Vagina (tissue), 2 donors: ENCODE data around the gene GRXCR2. TPM values are rescaled to one million over a fixed set of nuclear protein-coding genes. Genes with fewer than 3 reads are reported as not detected.

Experiments used
- DNase-seq, 2 donors: peaks; one replicate each; pipeline ENCODE4 v3.0.0-alpha.2; 2017; ENCODE audit errors: extremely low spot score in 2 of 2
- H3K27ac ChIP-seq: fragments of 200-600 bp; sonication (generic); one replicate; pipeline ENCODE4 v1.5.1; 2019
- H3K27me3 ChIP-seq: fragments of 200-600 bp; sonication (generic); one replicate; pipeline ENCODE4 v1.5.1; 2019
- H3K36me3 ChIP-seq, 2 donors: fragments of 200-600 bp; sonication (generic); one replicate each; pipeline ENCODE4 v1.5.1; 2017 to 2019
- H3K4me1 ChIP-seq: fragments of 200-600 bp; sonication (generic); one replicate; pipeline ENCODE4 v1.5.1; 2019
- H3K4me3 ChIP-seq, 2 donors: fragments of 200-600 bp; sonication (generic); 1 replicate in 1 of 2; 2 replicates in 1 of 2; pipeline ENCODE4 v1.5.1; 2016 to 2019
- H3K9me3 ChIP-seq: fragments of 200-600 bp; sonication (generic); one replicate; pipeline ENCODE4 v1.5.1; 2019
- POLR2A ChIP-seq, 2 donors: fragments of 450-650 bp; IDR thresholded peaks; one replicate each; pipeline ENCODE4 v1.6.1; 2017; ENCODE audit warnings: antibody characterized with exemption in 2 of 2, mild to moderate bottlenecking in 2 of 2, moderate library complexity in 2 of 2
- POLR2AphosphoS5 ChIP-seq, 2 donors: sonication (generic); formaldehyde crosslinking; IDR thresholded peaks; one replicate each; pipeline ENCODE4 v1.9.0; 2017; ENCODE audit warnings: antibody characterized with exemption in 2 of 2, mild to moderate bottlenecking in 2 of 2, low read depth in 1 of 2; ENCODE audit not compliant: insufficient read depth in 1 of 2
- intact Hi-C: fragments of 100-400 bp; cut with DNase I; formaldehyde crosslinking; loops from one replicate; pipeline ENCODE4 v1.15.1; 2023
- total RNA-seq: library from RNA; depleted of rRNA; stranded (reverse); fragments of >200 nt; gene quantifications from one replicate; pipeline ENCODE4 v1.2.3, GENCODE V29; 2016
- TF ChIP-seq, protein P1 (sequence below), 3 experiments: fragments of 450-650 bp in 2 of 3; fragments of 200-600 bp in 1 of 3; sonication (generic) in 1 of 3; IDR thresholded peaks; one replicate each; pipeline ENCODE4 v1.5.1; 2017 to 2019; ENCODE audit warnings: antibody characterized with exemption in 3 of 3, mild to moderate bottlenecking in 2 of 3, moderate library complexity in 2 of 3

Gene GRXCR2
- total RNA-seq, 1 donor from 2014 or later, result not detected

DNA sequence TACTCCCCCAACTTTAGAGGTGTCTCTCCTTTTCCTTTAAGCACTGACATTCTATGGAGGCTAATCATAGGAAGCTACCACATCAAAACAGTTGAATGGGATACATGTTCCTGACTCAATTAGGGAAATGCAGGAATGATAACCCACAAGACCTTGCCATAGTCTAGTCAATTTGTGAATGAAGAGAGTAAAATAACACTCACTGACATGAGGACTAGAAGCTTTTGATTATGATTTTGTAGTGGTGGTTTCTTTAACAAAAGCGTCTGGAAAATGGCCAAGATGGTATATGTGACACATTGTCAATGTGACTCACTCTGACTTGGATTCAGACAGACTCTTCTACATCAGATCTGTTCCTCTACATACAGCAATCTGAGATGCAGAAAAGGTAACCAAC lies 24.0 kb downstream of the GRXCR2 start:
- TF ChIP-seq POLR2A (IDR thresholded peaks at IDR 0.05) (no peak), POLR2AphosphoS5 (IDR thresholded peaks at IDR 0.05; ENCODE audit: insufficient read depth in 1 of 2, low read depth in 1 of 2) (no peak)
- TF ChIP-seq, protein P1, sequence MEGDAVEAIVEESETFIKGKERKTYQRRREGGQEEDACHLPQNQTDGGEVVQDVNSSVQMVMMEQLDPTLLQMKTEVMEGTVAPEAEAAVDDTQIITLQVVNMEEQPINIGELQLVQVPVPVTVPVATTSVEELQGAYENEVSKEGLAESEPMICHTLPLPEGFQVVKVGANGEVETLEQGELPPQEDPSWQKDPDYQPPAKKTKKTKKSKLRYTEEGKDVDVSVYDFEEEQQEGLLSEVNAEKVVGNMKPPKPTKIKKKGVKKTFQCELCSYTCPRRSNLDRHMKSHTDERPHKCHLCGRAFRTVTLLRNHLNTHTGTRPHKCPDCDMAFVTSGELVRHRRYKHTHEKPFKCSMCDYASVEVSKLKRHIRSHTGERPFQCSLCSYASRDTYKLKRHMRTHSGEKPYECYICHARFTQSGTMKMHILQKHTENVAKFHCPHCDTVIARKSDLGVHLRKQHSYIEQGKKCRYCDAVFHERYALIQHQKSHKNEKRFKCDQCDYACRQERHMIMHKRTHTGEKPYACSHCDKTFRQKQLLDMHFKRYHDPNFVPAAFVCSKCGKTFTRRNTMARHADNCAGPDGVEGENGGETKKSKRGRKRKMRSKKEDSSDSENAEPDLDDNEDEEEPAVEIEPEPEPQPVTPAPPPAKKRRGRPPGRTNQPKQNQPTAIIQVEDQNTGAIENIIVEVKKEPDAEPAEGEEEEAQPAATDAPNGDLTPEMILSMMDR (IDR thresholded peaks at IDR 0.05), result no peak

GRCh38 chr5:145847499-145848497 lies 25.0 kb downstream of the GRXCR2 start:
- no peaks in the 10 kb centered on the region for H3K9me3 ChIP-seq
- H3K36me3 ChIP-seq, result no peaks in the 10 kb centered on the region
- TF ChIP-seq POLR2A (IDR thresholded peaks at IDR 0.05), result no peak
- no peaks in the 10 kb centered on the region for H3K27me3 ChIP-seq
- DNase-seq, result no peak
- intact Hi-C loops, result no loop called here
- H3K4me1 ChIP-seq, result no peaks in the 10 kb centered on the region
- H3K27ac ChIP-seq, result no peak overlapping the region
- no peak overlapping the region for H3K4me3 ChIP-seq

More for the DNA sequence above, 24.0 kb downstream of the GRXCR2 start:
- Histone ChIP-seq H3K9me3 (no peaks in the 10 kb centered on the region), H3K4me1 (no peaks in the 10 kb centered on the region), H3K27me3 (no peaks in the 10 kb centered on the region), H3K4me3 (no peak overlapping the region), H3K36me3 (no peaks in the 10 kb centered on the region), H3K27ac (no peak overlapping the region)
- DNase-seq, result no peak
- intact Hi-C loops, result no loop called here

- no peaks in the 10 kb centered on the region for H3K4me1 ChIP-seq
- H3K27ac ChIP-seq, result no peak overlapping the region
- H3K9me3 ChIP-seq, result no peaks in the 10 kb centered on the region
- DNase-seq, result no peak
- TF ChIP-seq, protein P1 (IDR thresholded peaks at IDR 0.05), result no peak
- TF ChIP-seq POLR2A (IDR thresholded peaks at IDR 0.05) (no peak), POLR2AphosphoS5 (IDR thresholded peaks at IDR 0.05; ENCODE audit: insufficient read depth in 1 of 2, low read depth in 1 of 2) (no peak)
- no peak overlapping the region for H3K4me3 ChIP-seq
- no peaks in the 10 kb centered on the region for H3K27me3 ChIP-seq
- H3K36me3 ChIP-seq, result no peaks in the 10 kb centered on the region
- intact Hi-C loops, result no loop called here
Measured at GRCh38 chr5:145846081-145846480, 26.7 kb downstream of the GRXCR2 start.

GRCh38 chr5:145841299-145841698 lies 31.5 kb downstream of the GRXCR2 start:
- no peak overlapping the region for H3K4me3 ChIP-seq
- no peaks in the 10 kb centered on the region for H3K9me3 ChIP-seq
- H3K4me1 ChIP-seq, result peaks cover 1% of the 10 kb centered on the region
- H3K36me3 ChIP-seq, result no peaks in the 10 kb centered on the region
- H3K27me3 ChIP-seq, result no peaks in the 10 kb centered on the region
- intact Hi-C loops, result no loop called here
- DNase-seq, result no peak
- TF ChIP-seq POLR2AphosphoS5 (IDR thresholded peaks at IDR 0.05; ENCODE audit: insufficient read depth in 1 of 2, low read depth in 1 of 2), result no peak
- TF ChIP-seq POLR2A (IDR thresholded peaks at IDR 0.05), result no peak
- TF ChIP-seq, protein P1 (IDR thresholded peaks at IDR 0.05), result no peak
- no peak overlapping the region for H3K27ac ChIP-seq

DNA sequence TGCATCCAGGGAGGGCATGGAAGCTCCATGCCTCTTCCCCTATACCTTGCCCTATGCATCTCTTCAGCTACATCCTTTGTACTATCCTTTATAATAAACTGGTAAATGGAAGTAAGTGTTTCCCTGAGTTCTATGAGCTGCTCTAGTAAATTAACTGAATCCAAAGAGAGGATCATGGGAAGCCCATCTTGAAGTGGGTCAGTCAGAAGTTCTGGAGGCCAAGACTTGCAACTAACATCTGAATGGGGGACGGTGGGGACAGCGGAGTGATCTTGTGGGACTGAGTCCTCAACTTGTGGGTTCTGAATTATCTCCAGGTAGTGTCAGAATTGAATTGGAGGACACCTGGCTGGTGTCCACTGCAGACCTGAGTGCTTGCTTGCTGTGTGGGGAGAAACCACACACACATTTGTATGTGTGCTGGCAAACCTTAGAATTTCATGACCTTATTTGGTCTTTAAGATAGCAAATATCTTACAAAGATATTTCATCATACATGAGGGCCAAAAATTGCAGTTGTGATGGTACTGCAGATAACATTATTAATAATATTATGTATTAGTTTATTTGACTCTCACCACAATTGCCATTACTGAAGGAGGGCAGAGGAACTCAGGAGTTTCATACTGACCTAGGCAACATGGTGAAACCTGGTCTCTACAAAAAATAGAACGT lies 32.2 kb downstream of the GRXCR2 start:
- no peak overlapping the region for H3K4me3 ChIP-seq
- no peaks in the 10 kb centered on the region for H3K36me3 ChIP-seq
- no peak for DNase-seq
- no peak overlapping the region for H3K27ac ChIP-seq
- no peak for TF ChIP-seq POLR2A (IDR thresholded peaks at IDR 0.05)
- H3K27me3 ChIP-seq, result no peaks in the 10 kb centered on the region
- no peaks in the 10 kb centered on the region for H3K9me3 ChIP-seq
- intact Hi-C loops, result no loop called here
- peaks cover 8% of the 10 kb centered on the region for H3K4me1 ChIP-seq
